Neural progenitor cell (in vitro differentiated cells): ENCODE data around the gene KLF18. TPM values are rescaled to one million over a fixed set of nuclear protein-coding genes. Genes with fewer than 3 reads are reported as not detected.

Experiments
- DNase-seq: peaks from one replicate; pipeline ENCODE4 v3.0.0-alpha.2; 2016; ENCODE audit warnings: low spot score
- H2AFZ ChIP-seq: fragments of 200-600 bp; sonication (generic); replicated peaks from 2 replicates; pipeline ENCODE4 v1.6.1; 2016; ENCODE audit warnings: antibody characterized with exemption
- H3F3A ChIP-seq: fragments of 200-600 bp; sonication (generic); 2 replicates; pipeline ENCODE4 v1.6.1; 2016; ENCODE audit warnings: antibody characterized with exemption, low read depth
- H3K27ac ChIP-seq: fragments of 200-600 bp; sonication (generic); 2 replicates; pipeline ENCODE4 v1.5.1; 2016; ENCODE audit warnings: mild to moderate bottlenecking
- H3K27me3 ChIP-seq: fragments of 200-600 bp; sonication (generic); 2 replicates; pipeline ENCODE4 v1.6.1; 2016; ENCODE audit warnings: mild to moderate bottlenecking, moderate library complexity
- H3K36me3 ChIP-seq: fragments of 200-600 bp; sonication (generic); 2 replicates; pipeline ENCODE4 v1.5.1; 2016
- H3K4me1 ChIP-seq: fragments of 200-600 bp; sonication (generic); 2 replicates; pipeline ENCODE4 v1.6.1; 2016; ENCODE audit warnings: mixed run types
- H3K4me2 ChIP-seq: fragments of 200-600 bp; sonication (generic); 2 replicates; pipeline ENCODE4 v1.6.1; 2016
- H3K4me3 ChIP-seq: fragments of 200-600 bp; sonication (generic); 2 replicates; pipeline ENCODE4 v1.5.1; 2016
- H3K79me2 ChIP-seq: fragments of 200-600 bp; sonication (generic); 2 replicates; pipeline ENCODE4 v1.6.1; 2016; ENCODE audit warnings: low read depth
- H3K9ac ChIP-seq: fragments of 200-600 bp; sonication (generic); 2 replicates; pipeline ENCODE4 v1.6.1; 2016
- H3K9me3 ChIP-seq: fragments of 200-600 bp; sonication (generic); 2 replicates; pipeline ENCODE4 v1.5.1; 2016; ENCODE audit warnings: low read depth
- H4K20me1 ChIP-seq: fragments of 200-600 bp; sonication (generic); 2 replicates; pipeline ENCODE4 v1.6.1; 2016; ENCODE audit warnings: low read depth
- H3K27ac Mint-ChIP-seq: 3 replicates; pipeline ENCODE4 v1.8.0; 2021; ENCODE audit warnings: mixed read lengths
- H3K27me3 Mint-ChIP-seq: 2 replicates; pipeline ENCODE4 v1.8.0; 2022; ENCODE audit warnings: low read depth, mild to moderate bottlenecking, inconsistent platforms, moderate library complexity, mixed read lengths; ENCODE audit not compliant: insufficient read depth
- H3K36me3 Mint-ChIP-seq: 3 replicates; pipeline ENCODE4 v1.8.0; 2021; ENCODE audit warnings: mixed read lengths
- H3K4me1 Mint-ChIP-seq: 3 replicates; pipeline ENCODE4 v1.8.0; 2021; ENCODE audit warnings: mixed read lengths
- H3K4me3 Mint-ChIP-seq: 3 replicates; pipeline ENCODE4 v1.8.0; 2021; ENCODE audit warnings: mild to moderate bottlenecking, moderate library complexity, mixed read lengths
- H3K9me3 Mint-ChIP-seq: 3 replicates; pipeline ENCODE4 v1.8.0; 2020; ENCODE audit warnings: mixed read lengths
- EZH2 ChIP-seq: fragments of 200-600 bp; sonication (generic); IDR thresholded peaks from 2 replicates; pipeline ENCODE4 v1.6.1; 2017; ENCODE audit warnings: antibody characterized with exemption, mild to moderate bottlenecking, moderate library complexity
- EZH2phosphoT487 ChIP-seq: fragments of 200-600 bp; sonication (generic); IDR thresholded peaks from 2 replicates; pipeline ENCODE4 v1.6.1; 2017; ENCODE audit warnings: antibody characterized with exemption
- total RNA-seq: library from RNA; depleted of rRNA; stranded (reverse); fragments of >200 nt; gene quantifications from 2 replicates; pipeline ENCODE4 v1.2.3, GENCODE V29; 2015; ENCODE audit warnings: low replicate concordance
- TF ChIP-seq, protein P1 (sequence below): fragments of 200-600 bp; sonication (generic); IDR thresholded peaks from 2 replicates; pipeline ENCODE4 v1.5.1; 2017; ENCODE audit warnings: antibody characterized with exemption, mild to moderate bottlenecking

KLF18 gene
- total RNA-seq, 1 donor from 2014 or later: not detected

DNA sequence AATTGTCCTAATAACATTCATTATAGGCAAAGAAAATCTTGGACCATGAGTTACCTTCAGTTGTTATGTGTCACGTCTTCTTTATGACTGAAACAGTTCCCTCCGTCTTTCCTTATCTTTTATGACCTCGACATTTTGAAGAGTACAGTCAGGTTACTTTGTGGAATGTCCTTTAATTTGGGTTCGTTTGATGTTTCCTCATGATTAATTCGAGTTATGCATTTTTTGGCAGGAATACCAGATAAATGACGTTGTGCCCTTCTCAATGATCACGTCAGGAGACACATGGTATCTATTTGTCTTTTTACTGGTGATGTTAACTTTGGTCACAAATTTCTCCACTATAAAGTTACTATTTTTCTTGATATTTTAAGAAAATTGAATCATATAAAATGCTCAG, 40.1 kb downstream of the KLF18 start:
- Histone ChIP-seq H3K4me1 (no peaks in the 10 kb centered on the region), H3K79me2 (no peaks in the 10 kb centered on the region), H3K9me3 (no peaks in the 10 kb centered on the region), H3K36me3 (no peaks in the 10 kb centered on the region), H3K27ac (no peak overlapping the region), H3K9ac (no peak overlapping the region), H2AFZ (no peak overlapping the region), H3K27me3 (peaks cover 22% of the 10 kb centered on the region), H4K20me1 (no peaks in the 10 kb centered on the region), H3F3A (no peaks in the 10 kb centered on the region), H3K4me3 (no peak overlapping the region), H3K4me2 (no peak overlapping the region)
- Mint-ChIP-seq H3K9me3 (peaks cover 12% of the 10 kb centered on the region), H3K4me1 (no peaks in the 10 kb centered on the region), H3K27me3 (peaks cover 6% of the 10 kb centered on the region), H3K36me3 (peaks cover 3% of the 10 kb centered on the region), H3K27ac (no peak overlapping the region), H3K4me3 (no peak overlapping the region)
- no peak for DNase-seq
- TF ChIP-seq EZH2phosphoT487 (no peak), EZH2 (no peak)
- TF ChIP-seq, protein P1, sequence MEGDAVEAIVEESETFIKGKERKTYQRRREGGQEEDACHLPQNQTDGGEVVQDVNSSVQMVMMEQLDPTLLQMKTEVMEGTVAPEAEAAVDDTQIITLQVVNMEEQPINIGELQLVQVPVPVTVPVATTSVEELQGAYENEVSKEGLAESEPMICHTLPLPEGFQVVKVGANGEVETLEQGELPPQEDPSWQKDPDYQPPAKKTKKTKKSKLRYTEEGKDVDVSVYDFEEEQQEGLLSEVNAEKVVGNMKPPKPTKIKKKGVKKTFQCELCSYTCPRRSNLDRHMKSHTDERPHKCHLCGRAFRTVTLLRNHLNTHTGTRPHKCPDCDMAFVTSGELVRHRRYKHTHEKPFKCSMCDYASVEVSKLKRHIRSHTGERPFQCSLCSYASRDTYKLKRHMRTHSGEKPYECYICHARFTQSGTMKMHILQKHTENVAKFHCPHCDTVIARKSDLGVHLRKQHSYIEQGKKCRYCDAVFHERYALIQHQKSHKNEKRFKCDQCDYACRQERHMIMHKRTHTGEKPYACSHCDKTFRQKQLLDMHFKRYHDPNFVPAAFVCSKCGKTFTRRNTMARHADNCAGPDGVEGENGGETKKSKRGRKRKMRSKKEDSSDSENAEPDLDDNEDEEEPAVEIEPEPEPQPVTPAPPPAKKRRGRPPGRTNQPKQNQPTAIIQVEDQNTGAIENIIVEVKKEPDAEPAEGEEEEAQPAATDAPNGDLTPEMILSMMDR: no peak

DNA sequence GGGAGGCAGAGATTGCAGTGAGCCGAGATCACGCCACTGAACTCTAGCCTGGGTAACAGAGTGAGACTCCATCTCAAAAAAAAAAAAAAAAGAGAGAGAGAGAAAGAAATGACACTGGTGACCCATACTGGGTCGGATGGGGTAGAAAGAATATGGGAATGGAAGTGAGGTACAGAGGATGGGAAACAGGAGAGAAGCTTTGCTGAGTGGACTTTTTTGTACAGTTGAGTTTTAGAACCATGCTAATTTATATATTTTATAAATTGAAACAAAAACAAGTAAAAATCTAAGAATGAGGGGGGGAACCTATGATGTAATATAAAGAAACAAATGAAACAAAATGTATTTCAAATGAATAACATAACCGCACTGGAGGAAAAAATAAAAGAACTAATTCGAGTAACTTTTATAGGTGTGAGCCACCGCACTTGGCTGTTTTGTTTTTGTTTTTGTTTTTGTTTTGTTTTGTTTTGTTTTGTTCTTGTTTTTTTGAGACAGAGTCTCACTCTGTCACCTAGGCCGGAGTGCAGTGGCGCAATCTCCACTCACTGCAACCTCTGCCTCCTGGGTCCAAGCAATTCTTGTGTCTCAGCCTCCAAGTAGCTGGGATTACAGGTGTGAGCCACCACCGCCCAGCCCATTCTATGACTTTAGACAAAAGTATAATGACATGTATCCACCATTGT, 41.1 kb downstream of the KLF18 start:
- Mint-ChIP-seq H3K4me3 (no peak overlapping the region), H3K27ac (no peak overlapping the region), H3K27me3 (peaks cover 6% of the 10 kb centered on the region), H3K36me3 (peaks cover 3% of the 10 kb centered on the region), H3K4me1 (no peaks in the 10 kb centered on the region), H3K9me3 (peaks cover 19% of the 10 kb centered on the region)
- no peaks in the 10 kb centered on the region for H3F3A ChIP-seq
- H3K4me2 ChIP-seq: no peak overlapping the region
- H3K4me3 ChIP-seq: no peak overlapping the region
- TF ChIP-seq, protein P1: no peak
- TF ChIP-seq EZH2phosphoT487 (no peak), EZH2 (no peak)
- H4K20me1 ChIP-seq: no peaks in the 10 kb centered on the region
- H3K79me2 ChIP-seq: no peaks in the 10 kb centered on the region
- H3K9me3 ChIP-seq: no peaks in the 10 kb centered on the region
- DNase-seq: no peak
- no peak overlapping the region for H3K27ac ChIP-seq
- no peak overlapping the region for H3K9ac ChIP-seq
- H3K36me3 ChIP-seq: no peaks in the 10 kb centered on the region
- H3K27me3 ChIP-seq: peaks cover 12% of the 10 kb centered on the region
- H3K4me1 ChIP-seq: no peaks in the 10 kb centered on the region
- no peak overlapping the region for H2AFZ ChIP-seq

DNA sequence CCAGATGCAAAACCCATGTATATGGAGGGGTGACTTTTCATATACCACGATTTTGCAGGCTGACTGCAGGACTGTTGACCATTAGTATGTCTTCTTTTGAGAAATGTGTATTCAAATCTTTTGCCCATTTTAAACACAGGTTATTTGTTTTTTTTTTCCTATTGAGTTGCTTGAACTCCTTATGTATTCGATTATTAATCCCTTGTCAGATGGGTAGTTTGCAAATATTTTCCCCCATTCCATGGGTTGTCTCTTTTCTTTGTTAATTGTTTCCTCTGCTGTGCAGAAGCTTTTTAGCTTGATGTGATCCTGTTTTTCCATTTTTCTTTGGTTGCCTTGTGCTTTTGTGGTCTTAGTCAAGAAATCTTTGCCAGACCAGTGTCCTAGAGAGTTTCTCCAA, 47.4 kb downstream of the KLF18 start:
- TF ChIP-seq EZH2 (no peak), EZH2phosphoT487 (no peak)
- TF ChIP-seq, protein P1: no peak
- no peak overlapping the region for H3K27ac ChIP-seq
- Mint-ChIP-seq H3K4me1 (peaks cover 15% of the 10 kb centered on the region), H3K36me3 (peaks cover 3% of the 10 kb centered on the region), H3K9me3 (peaks cover 31% of the 10 kb centered on the region), H3K4me3 (no peak overlapping the region), H3K27me3 (peaks cover 2% of the 10 kb centered on the region), H3K27ac (no peak overlapping the region)
- H3K27me3 ChIP-seq: no peaks in the 10 kb centered on the region
- no peak for DNase-seq
- no peaks in the 10 kb centered on the region for H3F3A ChIP-seq
- H3K4me1 ChIP-seq: no peaks in the 10 kb centered on the region
- no peak overlapping the region for H3K4me2 ChIP-seq
- H3K79me2 ChIP-seq: no peaks in the 10 kb centered on the region
- no peak overlapping the region for H2AFZ ChIP-seq
- no peak overlapping the region for H3K4me3 ChIP-seq
- H3K9ac ChIP-seq: no peak overlapping the region
- no peaks in the 10 kb centered on the region for H3K36me3 ChIP-seq
- H3K9me3 ChIP-seq: no peaks in the 10 kb centered on the region
- no peaks in the 10 kb centered on the region for H4K20me1 ChIP-seq
